Pancreas (tissue), 10 donors: ENCODE measurements around the gene HLCS. TPM values are rescaled to one million over a fixed set of nuclear protein-coding genes. Genes with fewer than 3 reads are reported as not detected.

Experiments
- ATAC-seq, 4 donors: fragments of 200-7000 bp; cut with Tn5 transposase; one replicate each; pipeline versions ENCODE4 v1.8.0 to v1.9.1; 2020; ENCODE audit warnings: mild to moderate bottlenecking in 4 of 4, moderate library complexity in 4 of 4
- DNase-seq, 6 donors: peaks; one replicate each; pipeline ENCODE4 v3.0.0-alpha.2; 2020
- FAIRE-seq: peaks from 2 replicates; lab custom pipeline; 2012; peaks lifted over from hg19 to GRCh38; lab: Jason Lieb, UNC
- H3K27ac ChIP-seq, 4 donors: fragments of 200-600 bp; sonication (generic); 1 replicate in 3 of 4; 2 replicates in 1 of 4; pipeline versions ENCODE4 v1.5.0 to v1.8.0; 2020
- H3K27me3 ChIP-seq, 4 donors: fragments of 200-600 bp; one replicate each; pipeline ENCODE4 v1.8.0; 2021
- H3K36me3 ChIP-seq, 3 donors: fragments of 200-600 bp; sonication (generic) in 1 of 3; one replicate each; pipeline versions ENCODE4 v1.5.0 to v1.8.0; 2020 to 2021
- H3K4me1 ChIP-seq, 3 donors: fragments of 200-600 bp; one replicate each; pipeline ENCODE4 v1.8.0; 2021
- H3K4me3 ChIP-seq, 4 donors: fragments of 200-600 bp; sonication (generic) in 2 of 4; one replicate each; pipeline versions ENCODE4 v1.5.0 to v1.8.0; 2020 to 2021
- H3K9me3 ChIP-seq, 4 donors: fragments of 200-600 bp; one replicate each; pipeline ENCODE4 v1.8.0; 2021
- CTCF ChIP-seq, 4 donors: fragments of 200-600 bp; sonication (generic) in 3 of 4; IDR thresholded peaks; one replicate each; pipeline versions ENCODE4 v1.5.0 to v1.8.0; 2021; ENCODE audit warnings: antibody characterized with exemption in 4 of 4
- WGBS, 2 donors: extraction: QIAGEN DNeasy Blood & Tissue Kit; methylation state at CpG; one replicate each; pipeline ENCODE4 v1.1.7; 2013; 5-methylcytosine and 5-hydroxymethylcytosine counted together
- intact Hi-C, 3 donors: fragments of 100-400 bp; cut with DNase I; formaldehyde crosslinking; loops; one replicate each; pipeline versions ENCODE4 v1.11.1 to v1.14.2; 2022
- polyA plus RNA-seq, 2 donors: library from polyadenylated mRNA; stranded (reverse); fragments of 200-250 nt; gene quantifications; one replicate each; pipeline ENCODE4 v1.2.3, GENCODE V29; 2013
- total RNA-seq, 6 donors: library from RNA; stranded (reverse); fragmentation: NEBNext Ultra II Directional in 4 of 6; extraction: Animal tissue kit (Norgen Biotek cat#: 25700) in 4 of 6; gene quantifications; one replicate each; pipeline versions ENCODE4 v1.2.1 to v1.2.4, GENCODE V29; 2021 to 2023
- donor health status: healthy with polysubstance abuse.
- donor health status: DM: no; HTN: no; CAD: no; lungs with moderate emphysema.
- donor health status: DM: no; HTN: no; CAD: no.
- donor health status: control.
- donor health status: control.
- donor health status: Bipolar disorder and iron deficiency.
- donor health status: DM: yes; HTN: yes; CAD: no.
- donor health status: DM: no; HTN: no; CAD: no.
- donor health status: DM: no; HTN: no; CAD: no.
- donor health status: DM: yes; HTN: yes; CAD: no.

Gene HLCS
- total and polyA plus RNA-seq, 8 donors = 5.5 to 14.0 (median 11.9) TPM

GRCh38 chr21:36860736-36861594, 105.5 kb downstream of the HLCS start:
- FAIRE-seq = no peak
- ATAC-seq = peak; percentile 51 to 82 (median 68)
- 29 to 32% methylated on average over 8 of the region's 8 CpGs for WGBS, 2 donors
- H3K4me1 ChIP-seq = peaks cover 3 to 21% (median 18%) of the 10 kb centered on the region in 3 donors
- no peaks in the 10 kb centered on the region for H3K27me3 ChIP-seq
- H3K9me3 ChIP-seq = no peaks in the 10 kb centered on the region
- H3K36me3 ChIP-seq = no peaks in the 10 kb centered on the region
- DNase-seq = peak in 2 of 6 donors; percentile 31 to 46
- peak overlapping the region in 2 of 4 donors; percentile 42 to 51 for H3K27ac ChIP-seq
- intact Hi-C loops = no loop called here
- TF ChIP-seq CTCF (IDR thresholded peaks at IDR 0.05) = no peak
- H3K4me3 ChIP-seq = no peak overlapping the region

GRCh38 chr21:36859744-36860501, 106.5 kb downstream of the HLCS start:
- peak overlapping the region in 2 of 4 donors; percentile 42 to 51 for H3K27ac ChIP-seq
- peaks cover 3 to 21% (median 18%) of the 10 kb centered on the region in 3 donors for H3K4me1 ChIP-seq
- H3K9me3 ChIP-seq = no peaks in the 10 kb centered on the region
- H3K4me3 ChIP-seq = no peak overlapping the region
- FAIRE-seq (peak; percentile 26), ATAC-seq (peak; percentile 97 to 99 (median 98)), DNase-seq (peak; percentile 87 to 92 (median 91))
- intact Hi-C loops = loop anchor here in 1 of 3 donors (10.0 kb wide), 1 partner anchor 115 kb away; no protein-coding TSS in a partner anchor
- no peak for TF ChIP-seq CTCF (IDR thresholded peaks at IDR 0.05)
- no peaks in the 10 kb centered on the region for H3K36me3 ChIP-seq
- 28 to 32% methylated on average over 8 of the region's 8 CpGs for WGBS, 2 donors
- no peaks in the 10 kb centered on the region for H3K27me3 ChIP-seq

- ATAC-seq = no peak
- Histone ChIP-seq H3K9me3 (no peaks in the 10 kb centered on the region), H3K4me1 (peaks cover 3 to 21% (median 18%) of the 10 kb centered on the region in 3 donors), H3K4me3 (no peak overlapping the region), H3K36me3 (no peaks in the 10 kb centered on the region), H3K27me3 (no peaks in the 10 kb centered on the region), H3K27ac (no peak overlapping the region)
- WGBS, 2 donors = 82 to 85% methylated on average over 7 of the region's 7 CpGs
- TF ChIP-seq CTCF (IDR thresholded peaks at IDR 0.05) = no peak
- intact Hi-C loops = loop anchor here in 1 of 3 donors (10.0 kb wide), 1 partner anchor 114 kb away; no protein-coding TSS in a partner anchor
- no peak for DNase-seq
- FAIRE-seq = no peak
Observed at GRCh38 chr21:36858320-36858957, 108.0 kb downstream of the HLCS start.

- FAIRE-seq = no peak
- no peaks in the 10 kb centered on the region for H3K36me3 ChIP-seq
- no peaks in the 10 kb centered on the region for H3K27me3 ChIP-seq
- H3K9me3 ChIP-seq = no peaks in the 10 kb centered on the region
- peaks cover 3 to 21% (median 18%) of the 10 kb centered on the region in 3 donors for H3K4me1 ChIP-seq
- H3K27ac ChIP-seq = no peak overlapping the region
- TF ChIP-seq CTCF (IDR thresholded peaks at IDR 0.05) = no peak
- H3K4me3 ChIP-seq = no peak overlapping the region
- no peak for ATAC-seq
- DNase-seq = no peak
- WGBS, 2 donors = 94 to 100% methylated on average over 3 of the region's 3 CpGs
- intact Hi-C loops = loop anchor here in 1 of 3 donors (10.0 kb wide), 1 partner anchor 112 kb away; no protein-coding TSS in a partner anchor
Observed at GRCh38 chr21:36856643-36857042, 109.8 kb downstream of the HLCS start.
